ENCODE results near the gene HACD2.

HACD2 gene

GRCh38 chr3:123447749-123448517, 136.9 kb downstream of the HACD2 start:
- no peak for DNase-seq (ENCODE audit: low read depth in 2 of 2)

- DNase-seq (ENCODE audit: low read depth in 2 of 2) = no peak
Measured at GRCh38 chr3:123447416-123447748, 137.5 kb downstream of the HACD2 start.

DNA sequence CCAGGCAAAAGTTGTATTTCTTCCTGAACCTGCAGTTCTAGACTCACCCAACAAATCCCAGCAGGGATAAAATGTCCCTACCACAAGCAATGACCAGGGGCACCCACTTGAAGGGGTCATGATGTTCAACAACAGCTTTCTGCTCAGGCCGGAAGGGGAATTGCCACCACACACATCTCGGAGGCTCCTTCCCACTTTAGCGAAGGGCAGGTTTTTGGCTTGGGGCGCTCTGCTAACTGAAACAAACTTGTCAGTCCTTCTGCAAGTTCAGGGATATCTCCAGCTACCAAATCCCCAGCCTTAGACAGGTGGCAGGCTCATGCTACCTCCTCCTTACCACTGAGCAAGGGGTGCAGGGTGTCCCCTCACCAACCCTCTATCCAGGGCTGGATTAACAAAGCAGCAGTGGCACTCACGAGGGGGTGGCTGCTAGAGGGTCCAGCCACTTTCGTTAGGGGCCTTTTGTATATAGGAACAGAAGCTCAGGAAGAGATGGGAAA, 138.2 kb downstream of the HACD2 start:
- DNase-seq (ENCODE audit: low read depth in 2 of 2) = no peak

DNA sequence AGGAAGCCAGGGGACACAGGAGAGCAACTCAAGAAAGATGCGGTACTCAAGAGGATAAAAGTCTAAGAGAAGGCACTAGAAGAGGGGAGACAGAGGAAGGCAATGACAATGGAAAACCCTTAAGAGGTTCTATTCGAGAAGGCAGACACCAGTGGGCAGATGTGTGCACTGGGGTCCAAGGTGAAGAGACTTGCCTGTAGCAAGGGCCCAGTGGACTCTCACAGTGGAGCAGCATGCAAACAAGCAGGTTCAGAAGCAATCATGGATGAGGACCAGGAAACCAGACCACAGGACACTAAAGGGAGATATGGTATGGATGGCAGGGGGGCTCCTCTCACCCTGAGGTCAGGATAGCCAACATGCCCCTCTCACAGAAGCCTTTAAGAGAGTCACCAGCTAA, 138.6 kb downstream of the HACD2 start:
- DNase-seq (ENCODE audit: low read depth in 2 of 2) = no peak

DNA sequence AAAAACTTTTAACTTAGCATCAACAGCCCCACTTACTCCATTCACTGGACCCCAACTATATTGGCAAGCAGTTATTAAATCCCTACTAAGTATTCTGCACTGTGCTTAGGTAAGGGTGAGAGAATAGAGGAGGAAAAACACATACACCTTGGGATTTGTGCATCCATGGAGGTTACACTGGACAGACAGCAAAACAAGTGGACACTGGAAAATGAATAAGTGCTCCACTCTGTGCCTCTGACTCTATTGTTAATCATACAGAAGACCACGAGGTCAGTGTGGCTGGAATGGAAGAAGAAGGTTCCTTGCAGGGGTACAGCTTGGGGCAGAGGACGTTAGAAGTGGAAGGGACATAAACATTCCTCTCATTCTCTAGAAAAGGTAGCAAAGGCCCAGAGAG, 139.2 kb downstream of the HACD2 start:
- no peak for DNase-seq (ENCODE audit: low read depth in 2 of 2)

DNA sequence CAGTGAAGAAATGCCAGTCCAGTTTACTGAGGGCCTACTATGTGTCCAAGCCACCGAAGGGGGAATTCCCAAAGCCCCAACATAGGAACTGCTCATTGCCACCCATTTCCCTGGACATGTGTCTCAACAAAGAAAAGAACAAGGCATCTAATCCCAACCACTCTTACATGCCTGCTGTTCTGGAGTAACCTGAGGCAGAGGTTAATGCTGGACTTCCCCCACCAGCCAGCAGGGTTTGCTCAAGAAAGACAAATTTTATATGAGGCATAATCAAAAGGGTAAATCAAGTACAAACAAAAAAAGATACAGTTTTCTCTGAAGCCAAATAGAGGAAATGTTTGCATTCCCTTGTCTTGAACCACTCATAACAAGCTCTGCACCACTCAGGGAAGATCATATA, 140.1 kb downstream of the HACD2 start:
- no peak for DNase-seq (ENCODE audit: low read depth in 2 of 2)

- no peak for DNase-seq (ENCODE audit: low read depth in 2 of 2)
Measured at GRCh38 chr3:123444023-123444422, 140.8 kb downstream of the HACD2 start.

- no peak for DNase-seq (ENCODE audit: low read depth in 2 of 2)
Measured at GRCh38 chr3:123442908-123443307, 141.9 kb downstream of the HACD2 start.

DNA sequence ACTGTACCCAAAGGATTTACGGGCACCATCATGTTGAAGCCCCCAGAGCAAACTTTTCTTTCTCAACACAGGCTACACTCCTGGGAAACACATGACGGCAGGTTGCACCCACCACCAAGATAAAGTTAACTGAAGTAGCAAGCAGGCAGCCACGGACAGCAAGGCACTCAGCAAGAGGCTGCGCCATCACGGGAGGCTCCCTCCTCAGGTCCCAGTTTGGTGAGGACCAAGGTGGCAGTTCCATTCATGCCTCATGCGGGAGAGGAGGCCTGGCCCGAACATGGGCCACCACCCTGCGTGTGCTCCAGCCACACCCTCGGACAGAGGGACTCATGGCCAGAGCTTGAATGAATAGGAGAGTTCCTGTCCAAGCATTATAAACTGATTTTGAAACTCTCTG, 142.7 kb downstream of the HACD2 start:
- DNase-seq (ENCODE audit: low read depth in 2 of 2) = no peak
